ENCODE measurements around the gene FLAD1. TPM values are rescaled to one million over a fixed set of nuclear protein-coding genes. Genes with fewer than 3 reads are reported as not detected.

FLAD1 gene
- 18.4 and 18.5 TPM in 2 replicates for total RNA-seq

GRCh38 chr1:154982897-154983648 is at the start of gene FLAD1:
Gene FLAD1, plus strand, starts transcription at chr1:154983344. Its CDS starts 351 bp downstream, at chr1:154983695.

GRCh38 chr1:154936555-154937084 is 46.5 kb upstream of the FLAD1 start, which contains the start of gene PMVK:
Gene PMVK, minus strand, starts transcription at chr1:154936719. Its CDS starts 34 bp downstream, at chr1:154936685.

GRCh38 chr1:154955718-154956543 is 27.2 kb upstream of the FLAD1 start, which contains the start of gene PBXIP1:
Gene PBXIP1, minus strand, starts transcription at chr1:154956099. Its CDS starts 2,378 bp downstream, at chr1:154953721.

GRCh38 chr1:154961207-154962155 is 21.7 kb upstream of the FLAD1 start, which contains the start of gene PYGO2:
Gene PYGO2, minus strand, starts transcription at chr1:154961782. Its CDS starts 206 bp downstream, at chr1:154961576.

GRCh38 chr1:154970631-154971340 is 12.4 kb upstream of the FLAD1 start, which contains the start of gene SHC1:
Gene SHC1, minus strand, starts transcription at chr1:154970747. Its CDS starts 221 bp downstream, at chr1:154970526.

GRCh38 chr1:154974102-154974807 is 8.9 kb upstream of the FLAD1 start, which contains the start of gene CKS1B:
Gene CKS1B, plus strand, starts transcription at chr1:154974681. Its CDS starts 65 bp downstream, at chr1:154974746.

GRCh38 chr1:154993572-154994268 is 10.6 kb downstream of the FLAD1 start, which contains the start of gene LENEP:
Gene LENEP, plus strand, starts transcription at chr1:154993586. Its CDS starts 22 bp downstream, at chr1:154993608.

GRCh38 chr1:155002464-155003226 is 19.5 kb downstream of the FLAD1 start, which contains the start of gene ZBTB7B:
Gene ZBTB7B, plus strand, starts transcription at chr1:155002802. Its CDS starts 11,859 bp downstream, at chr1:155014661.

GRCh38 chr1:155033524-155033923 is 50.4 kb downstream of the FLAD1 start, which contains the start of the genes DCST1 and DCST2:
Gene DCST1, plus strand, starts transcription at chr1:155033824. Its CDS starts 213 bp downstream, at chr1:155034037.
Gene DCST2, minus strand, starts transcription at chr1:155033781. Its CDS starts 80 bp downstream, at chr1:155033701.

Other genes starting within 250 kb of the FLAD1 start
- 0.09 and 0.12 TPM in 2 replicates for gene KCNN3, start 113.1 kb upstream of the FLAD1 start, total RNA-seq
- 6.3 and 12.3 TPM in 2 replicates for gene PMVK, start 46.6 kb upstream of the FLAD1 start, total RNA-seq
- gene PBXIP1, start 27.2 kb upstream of the FLAD1 start, total RNA-seq, result 55.8 and 72.9 TPM in 2 replicates
- 11.3 and 18.2 TPM in 2 replicates for gene PYGO2, start 21.6 kb upstream of the FLAD1 start, total RNA-seq
- gene SHC1, start 12.6 kb upstream of the FLAD1 start, total RNA-seq, result 188 and 214 TPM in 2 replicates
- 22.6 and 36.2 TPM in 2 replicates for gene CKS1B, start 8.7 kb upstream of the FLAD1 start, total RNA-seq
- gene LENEP, start 10.2 kb downstream of the FLAD1 start, total RNA-seq, result not detected in 2 replicates
- 12.3 and 21.6 TPM in 2 replicates for gene ZBTB7B, start 19.5 kb downstream of the FLAD1 start, total RNA-seq
- not detected in 2 replicates for gene DCST2, start 50.4 kb downstream of the FLAD1 start, total RNA-seq
- not detected in 2 replicates for gene DCST1, start 50.5 kb downstream of the FLAD1 start, total RNA-seq
- 94.3 and 109 TPM in 2 replicates for gene ADAM15, start 68.0 kb downstream of the FLAD1 start, total RNA-seq
- 7.9 and 9.1 TPM in 2 replicates for gene EFNA4, start 80.4 kb downstream of the FLAD1 start, total RNA-seq
- 2.3 and 4.9 TPM in 2 replicates for gene EFNA3, start 95.5 kb downstream of the FLAD1 start, total RNA-seq
- 3.6 and 10.2 TPM in 2 replicates for gene EFNA1, start 144.5 kb downstream of the FLAD1 start, total RNA-seq
- gene SLC50A1, start 152.5 kb downstream of the FLAD1 start, total RNA-seq, result 34.8 and 37.5 TPM in 2 replicates
- gene DPM3, start 157.2 kb downstream of the FLAD1 start, total RNA-seq, result 35.0 and 39.2 TPM in 2 replicates
- gene KRTCAP2, start 190.0 kb downstream of the FLAD1 start, total RNA-seq, result 149 and 159 TPM in 2 replicates
- gene TRIM46, start 190.5 kb downstream of the FLAD1 start, total RNA-seq, result 1.1 and 1.3 TPM in 2 replicates
- 23.6 and 32.7 TPM in 2 replicates for gene THBS3, start 224.6 kb downstream of the FLAD1 start, total RNA-seq
- 48.7 and 61.6 TPM in 2 replicates for gene MTX1, start 225.4 kb downstream of the FLAD1 start, total RNA-seq

Data from pericardium fibroblast (primary cell).